OCI-LY1 (cell line): ENCODE results near the gene ALPK1.

Experiments
- H2AFZ ChIP-seq: fragments of 200-600 bp; sonication (generic), shearing (Covaris generic); 2 replicates; pipeline ENCODE4 v1.6.0; 2014; ENCODE audit warnings: antibody characterized with exemption, mild to moderate bottlenecking, low read length
- H3F3A ChIP-seq: fragments of 200-600 bp; sonication (generic), shearing (Covaris generic); 2 replicates; pipeline ENCODE4 v1.6.0; 2014; ENCODE audit warnings: mild to moderate bottlenecking, antibody characterized with exemption, low read length, moderate library complexity; ENCODE audit not compliant: insufficient read depth
- H3K27ac ChIP-seq: fragments of 200-600 bp; sonication (generic); 2 replicates; pipeline ENCODE4 v1.5.1; 2014; ENCODE audit warnings: low read length, mixed run types, mild to moderate bottlenecking, low read depth; ENCODE audit not compliant: poor library complexity, severe bottlenecking
- H3K27me3 ChIP-seq: fragments of 200-600 bp; sonication (generic); 2 replicates; pipeline ENCODE4 v1.6.0; 2014; ENCODE audit warnings: antibody characterized with exemption, mild to moderate bottlenecking, low read length, moderate library complexity; ENCODE audit not compliant: insufficient read depth
- H3K36me3 ChIP-seq: fragments of 200-600 bp; sonication (generic); 2 replicates; pipeline ENCODE4 v1.6.1; 2014; ENCODE audit warnings: mild to moderate bottlenecking, antibody characterized with exemption, low read length, moderate library complexity, mixed read lengths; ENCODE audit not compliant: insufficient read depth
- H3K4me1 ChIP-seq: fragments of 200-600 bp; sonication (generic); 2 replicates; pipeline ENCODE4 v1.5.1; 2014; ENCODE audit warnings: mild to moderate bottlenecking, low read length, moderate library complexity; ENCODE audit not compliant: insufficient read depth, severe bottlenecking
- H3K4me2 ChIP-seq: fragments of 200-600 bp; sonication (generic), shearing (Covaris generic); 2 replicates; pipeline ENCODE4 v1.6.1; 2014; ENCODE audit warnings: low read length
- H3K4me3 ChIP-seq: fragments of 200-600 bp; sonication (generic); 2 replicates; pipeline ENCODE4 v1.5.1; 2014; ENCODE audit warnings: low read length, low read depth, mild to moderate bottlenecking, mixed read lengths; ENCODE audit not compliant: poor library complexity, severe bottlenecking
- H3K79me2 ChIP-seq: fragments of 200-600 bp; shearing (Covaris generic); 2 replicates; pipeline ENCODE4 v1.6.1; 2016; ENCODE audit warnings: mixed run types, low read length, mixed read lengths; ENCODE audit not compliant: insufficient read depth
- H3K9ac ChIP-seq: fragments of 200-600 bp; sonication (generic), shearing (Covaris generic); 2 replicates; pipeline ENCODE4 v1.6.1; 2014; ENCODE audit warnings: mild to moderate bottlenecking, low read length, mixed read lengths
- H3K9me2 ChIP-seq: fragments of 200-600 bp; sonication (generic), shearing (Covaris generic); 2 replicates; pipeline ENCODE4 v1.6.1; 2014; ENCODE audit warnings: low read depth, mild to moderate bottlenecking, low read length, mixed read lengths
- H3K9me3 ChIP-seq: fragments of 200-600 bp; shearing (Covaris generic); 2 replicates; pipeline ENCODE4 v1.6.1; 2014; ENCODE audit warnings: low read length, mixed read lengths
- H4K20me1 ChIP-seq: fragments of 200-600 bp; sonication (generic), shearing (Covaris generic); 2 replicates; pipeline ENCODE4 v1.6.0; 2016; ENCODE audit warnings: mild to moderate bottlenecking, low read length; ENCODE audit not compliant: insufficient read depth
- CTCF ChIP-seq: fragments of 200-600 bp; sonication (generic), shearing (Covaris generic); IDR thresholded peaks from 2 replicates; pipeline ENCODE4 v1.5.1; 2017; ENCODE audit warnings: mild to moderate bottlenecking, antibody characterized with exemption, low read length, moderate library complexity, mixed read lengths
- EZH2 ChIP-seq: fragments of 200-600 bp; sonication (generic), shearing (Covaris generic); IDR thresholded peaks from 2 replicates; pipeline ENCODE4 v1.8.0; 2017; ENCODE audit warnings: borderline replicate concordance, mixed run types, mild to moderate bottlenecking, antibody characterized with exemption, low read length, moderate library complexity, mixed read lengths

Gene ALPK1

GRCh38 chr4:112355662-112356061, 58.5 kb downstream of the ALPK1 start:
- Histone ChIP-seq H3K9me3 (no peaks in the 10 kb centered on the region), H4K20me1 (no peaks in the 10 kb centered on the region), H3K9me2 (no peaks in the 10 kb centered on the region), H3K27me3 (no peaks in the 10 kb centered on the region), H3K9ac (no peak overlapping the region), H3K4me1 (no peaks in the 10 kb centered on the region), H3K4me3 (no peak overlapping the region), H2AFZ (no peak overlapping the region), H3K27ac (no peak overlapping the region), H3K4me2 (no peak overlapping the region), H3K36me3 (no peaks in the 10 kb centered on the region), H3K79me2 (no peaks in the 10 kb centered on the region), H3F3A (no peaks in the 10 kb centered on the region)
- TF ChIP-seq CTCF (no peak), EZH2 (no peak)

GRCh38 chr4:112357453-112357852, 60.3 kb downstream of the ALPK1 start:
- Histone ChIP-seq H3K9ac (no peak overlapping the region), H3K9me2 (no peaks in the 10 kb centered on the region), H2AFZ (no peak overlapping the region), H3F3A (no peaks in the 10 kb centered on the region), H3K27ac (no peak overlapping the region), H4K20me1 (no peaks in the 10 kb centered on the region), H3K36me3 (no peaks in the 10 kb centered on the region), H3K9me3 (no peaks in the 10 kb centered on the region), H3K4me1 (peaks cover 9% of the 10 kb centered on the region), H3K27me3 (no peaks in the 10 kb centered on the region), H3K4me3 (no peak overlapping the region), H3K79me2 (no peaks in the 10 kb centered on the region), H3K4me2 (no peak overlapping the region)
- TF ChIP-seq EZH2, result no peak

GRCh38 chr4:112357897-112358296, 60.7 kb downstream of the ALPK1 start:
- H3K27ac ChIP-seq, result no peak overlapping the region
- H3K4me2 ChIP-seq, result no peak overlapping the region
- H3F3A ChIP-seq, result no peaks in the 10 kb centered on the region
- H3K36me3 ChIP-seq, result no peaks in the 10 kb centered on the region
- no peak overlapping the region for H2AFZ ChIP-seq
- H3K9me2 ChIP-seq, result no peaks in the 10 kb centered on the region
- no peaks in the 10 kb centered on the region for H3K79me2 ChIP-seq
- H3K4me3 ChIP-seq, result no peak overlapping the region
- TF ChIP-seq EZH2 (no peak), CTCF (no peak)
- H4K20me1 ChIP-seq, result no peaks in the 10 kb centered on the region
- H3K27me3 ChIP-seq, result no peaks in the 10 kb centered on the region
- H3K4me1 ChIP-seq, result peaks cover 9% of the 10 kb centered on the region
- no peaks in the 10 kb centered on the region for H3K9me3 ChIP-seq
- H3K9ac ChIP-seq, result no peak overlapping the region

GRCh38 chr4:112358415-112358814, 61.2 kb downstream of the ALPK1 start:
- H4K20me1 ChIP-seq, result no peaks in the 10 kb centered on the region

More at GRCh38 chr4:112358415-112358814, 61.2 kb downstream of the ALPK1 start:
- no peaks in the 10 kb centered on the region for H3F3A ChIP-seq
- H3K9me3 ChIP-seq, result no peaks in the 10 kb centered on the region
- no peak overlapping the region for H3K27ac ChIP-seq
- H3K79me2 ChIP-seq, result no peaks in the 10 kb centered on the region
- H3K9me2 ChIP-seq, result no peaks in the 10 kb centered on the region
- no peaks in the 10 kb centered on the region for H3K27me3 ChIP-seq
- H3K4me1 ChIP-seq, result peaks cover 9% of the 10 kb centered on the region
- H3K36me3 ChIP-seq, result no peaks in the 10 kb centered on the region
- no peak overlapping the region for H3K4me2 ChIP-seq
- no peak overlapping the region for H3K4me3 ChIP-seq
- no peak overlapping the region for H3K9ac ChIP-seq
- TF ChIP-seq EZH2, result no peak
- no peak for TF ChIP-seq CTCF
- no peak overlapping the region for H2AFZ ChIP-seq
